ENCODE measurements around the gene FUZ. TPM values are rescaled to one million over a fixed set of nuclear protein-coding genes. Genes with fewer than 3 reads are reported as not detected.
A peak's percentile ranks its signal among the peaks of the same experiment; 100 is the strongest.

The FUZ gene
- total RNA-seq, 1 experiment from 2014 or later, result 10.9 TPM

DNA sequence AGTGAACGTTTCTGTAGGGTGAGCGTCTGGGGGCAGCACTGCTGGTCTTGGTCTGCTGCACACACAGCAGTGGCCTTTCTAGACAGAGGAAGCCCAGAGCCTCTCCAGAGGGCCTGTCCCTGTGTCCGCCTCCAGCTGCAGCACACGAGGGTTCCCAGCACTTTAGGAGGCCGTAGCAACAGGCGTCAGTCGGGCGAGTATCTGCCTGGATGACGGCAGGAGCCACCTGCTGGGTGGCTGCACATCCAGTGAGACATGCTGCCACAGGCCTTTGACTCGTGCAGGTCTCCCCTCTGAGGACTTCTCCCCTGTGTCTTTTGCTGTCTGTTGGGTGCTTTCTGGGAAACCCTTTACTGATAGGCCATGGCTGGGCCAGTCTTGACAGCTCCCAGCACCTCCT lies 24.2 kb downstream of the FUZ start:
- Histone ChIP-seq H3K4me1 (ENCODE audit: insufficient read depth, low read length) (peaks cover 20% of the 10 kb centered on the region), H4K20me1 (ENCODE audit: low read length) (no peaks in the 10 kb centered on the region), H3K4me2 (ENCODE audit: low read length) (no peak overlapping the region), H3K9ac (ENCODE audit: low read length) (no peak overlapping the region), H3K9me2 (replicated peaks; ENCODE audit: low read length) (no peaks in the 10 kb centered on the region), H3K9me3 (ENCODE audit: low read length) (no peaks in the 10 kb centered on the region), H2AFZ (ENCODE audit: low read length) (no peak overlapping the region), H3K27me3 (ENCODE audit: low read length) (no peaks in the 10 kb centered on the region), H3K36me3 (ENCODE audit: low read depth, low read length) (peaks cover 19% of the 10 kb centered on the region), H3K79me2 (ENCODE audit: low read length) (0 out of 2 replicates have a peak, but pooled peaks cover 3% of the 10 kb centered on the region), H3K27ac (ENCODE audit: low read length) (no peak overlapping the region), H3K4me3 (ENCODE audit: low read length) (no peak overlapping the region), H3F3A (ENCODE audit: low read length, unreplicated experiment) (no peaks in the 10 kb centered on the region)
- ChIA-PET POLR2A (ENCODE audit: unreplicated experiment) (no interaction called here), CTCF (no interaction called here)
- no peak for DNase-seq
- no peak for TF ChIP-seq EZH2 (IDR thresholded peaks at IDR 0.05; ENCODE audit: low read length, unreplicated experiment)
- TF ChIP-seq, protein P1, sequence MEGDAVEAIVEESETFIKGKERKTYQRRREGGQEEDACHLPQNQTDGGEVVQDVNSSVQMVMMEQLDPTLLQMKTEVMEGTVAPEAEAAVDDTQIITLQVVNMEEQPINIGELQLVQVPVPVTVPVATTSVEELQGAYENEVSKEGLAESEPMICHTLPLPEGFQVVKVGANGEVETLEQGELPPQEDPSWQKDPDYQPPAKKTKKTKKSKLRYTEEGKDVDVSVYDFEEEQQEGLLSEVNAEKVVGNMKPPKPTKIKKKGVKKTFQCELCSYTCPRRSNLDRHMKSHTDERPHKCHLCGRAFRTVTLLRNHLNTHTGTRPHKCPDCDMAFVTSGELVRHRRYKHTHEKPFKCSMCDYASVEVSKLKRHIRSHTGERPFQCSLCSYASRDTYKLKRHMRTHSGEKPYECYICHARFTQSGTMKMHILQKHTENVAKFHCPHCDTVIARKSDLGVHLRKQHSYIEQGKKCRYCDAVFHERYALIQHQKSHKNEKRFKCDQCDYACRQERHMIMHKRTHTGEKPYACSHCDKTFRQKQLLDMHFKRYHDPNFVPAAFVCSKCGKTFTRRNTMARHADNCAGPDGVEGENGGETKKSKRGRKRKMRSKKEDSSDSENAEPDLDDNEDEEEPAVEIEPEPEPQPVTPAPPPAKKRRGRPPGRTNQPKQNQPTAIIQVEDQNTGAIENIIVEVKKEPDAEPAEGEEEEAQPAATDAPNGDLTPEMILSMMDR (conservative IDR thresholded peaks at IDR 0.05; ENCODE audit: low read depth, low read length), result no peak
- TF ChIP-seq EZH2phosphoT487 (IDR thresholded peaks at IDR 0.05; ENCODE audit: borderline replicate concordance, low read length), result no peak
- intact Hi-C loops (cut with micrococcal nuclease), result no loop called here
- BruUV-seq (replicated peaks), result no TSS peak
- ATAC-seq, result no peak

DNA sequence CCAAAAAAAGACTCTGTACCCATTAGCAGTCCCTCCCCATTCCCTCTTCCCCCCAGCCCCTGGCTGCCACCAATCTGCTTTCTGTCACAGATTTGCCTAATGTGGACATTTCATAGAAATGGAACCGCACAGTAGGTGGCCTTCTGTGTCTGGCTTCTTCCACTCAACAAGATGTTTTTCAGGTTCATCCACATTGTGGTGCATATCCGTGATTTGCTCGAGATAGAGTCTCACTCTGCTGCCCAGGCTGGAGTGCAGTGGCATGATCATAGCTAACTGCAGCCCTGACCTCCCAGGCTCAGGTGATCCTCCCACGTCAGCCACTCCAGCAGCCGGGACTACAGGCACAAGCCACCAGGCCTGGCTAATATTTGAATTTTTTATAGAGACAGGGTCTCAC lies 25.3 kb downstream of the FUZ start:
- no TSS peak for BruUV-seq (replicated peaks)
- Histone ChIP-seq H2AFZ (ENCODE audit: low read length) (no peak overlapping the region), H3K4me2 (ENCODE audit: low read length) (no peak overlapping the region), H3K36me3 (ENCODE audit: low read depth, low read length) (peaks cover 25% of the 10 kb centered on the region), H3K9ac (ENCODE audit: low read length) (no peak overlapping the region), H3K79me2 (ENCODE audit: low read length) (0 out of 2 replicates have a peak, but pooled peaks cover 3% of the 10 kb centered on the region), H4K20me1 (ENCODE audit: low read length) (no peaks in the 10 kb centered on the region), H3K4me3 (ENCODE audit: low read length) (no peak overlapping the region), H3K4me1 (ENCODE audit: insufficient read depth, low read length) (peaks cover 11% of the 10 kb centered on the region), H3K27me3 (ENCODE audit: low read length) (no peaks in the 10 kb centered on the region), H3K27ac (ENCODE audit: low read length) (no peak overlapping the region), H3K9me3 (ENCODE audit: low read length) (no peaks in the 10 kb centered on the region), H3F3A (ENCODE audit: low read length, unreplicated experiment) (no peaks in the 10 kb centered on the region), H3K9me2 (replicated peaks; ENCODE audit: low read length) (no peaks in the 10 kb centered on the region)
- intact Hi-C loops (cut with micrococcal nuclease), result no loop called here
- no peak for TF ChIP-seq EZH2 (IDR thresholded peaks at IDR 0.05; ENCODE audit: low read length, unreplicated experiment)
- no peak for TF ChIP-seq EZH2phosphoT487 (IDR thresholded peaks at IDR 0.05; ENCODE audit: borderline replicate concordance, low read length)
- TF ChIP-seq, protein P1 (conservative IDR thresholded peaks at IDR 0.05; ENCODE audit: low read depth, low read length), result no peak
- no peak for DNase-seq
- ChIA-PET POLR2A (ENCODE audit: unreplicated experiment) (no interaction called here), CTCF (interaction anchor here (0.6 kb wide), 1 partner anchor 60 kb away, joined by 5 read pairs; no protein-coding TSS in a partner anchor)
- ATAC-seq, result no peak

GRCh38 chr19:49786376-49786820 lies 26.7 kb downstream of the FUZ start:
- TF ChIP-seq EZH2 (IDR thresholded peaks at IDR 0.05; ENCODE audit: low read length, unreplicated experiment) (no peak), EZH2phosphoT487 (IDR thresholded peaks at IDR 0.05; ENCODE audit: borderline replicate concordance, low read length) (no peak)
- TF ChIP-seq, protein P1 (conservative IDR thresholded peaks at IDR 0.05; ENCODE audit: low read depth, low read length), result no peak
- Histone ChIP-seq H3K9ac (ENCODE audit: low read length) (no peak overlapping the region), H3K4me1 (ENCODE audit: insufficient read depth, low read length) (peaks cover 11% of the 10 kb centered on the region), H3K79me2 (ENCODE audit: low read length) (0 out of 2 replicates have a peak, but pooled peaks cover 3% of the 10 kb centered on the region), H2AFZ (ENCODE audit: low read length) (no peak overlapping the region), H3K4me3 (ENCODE audit: low read length) (no peak overlapping the region), H3K27ac (ENCODE audit: low read length) (peak overlapping the region; percentile 13), H3K27me3 (ENCODE audit: low read length) (no peaks in the 10 kb centered on the region), H3K9me2 (replicated peaks; ENCODE audit: low read length) (no peaks in the 10 kb centered on the region), H3K9me3 (ENCODE audit: low read length) (no peaks in the 10 kb centered on the region), H4K20me1 (ENCODE audit: low read length) (no peaks in the 10 kb centered on the region), H3K36me3 (ENCODE audit: low read depth, low read length) (peaks cover 25% of the 10 kb centered on the region; the same call in 1 of the 2 replicates), H3K4me2 (ENCODE audit: low read length) (peak overlapping the region; percentile 58), H3F3A (ENCODE audit: low read length, unreplicated experiment) (no peaks in the 10 kb centered on the region)
- intact Hi-C loops (cut with micrococcal nuclease), result no loop called here
- peak; percentile 70 for DNase-seq
- ATAC-seq, result peak; percentile 91
- no TSS peak for BruUV-seq (replicated peaks)
- POLR2A ChIA-PET (ENCODE audit: unreplicated experiment), result no interaction called here
- CTCF ChIA-PET, result interaction anchor here (1.0 to 1.1 kb wide), 2 partner anchors 33 to 83 kb away, joined by 3 read pairs; no protein-coding TSS in a partner anchor

All from PC-3 (cell line).